ENCODE results near the gene CACNA2D1.
"Not testable (repeated sequence)": the region's sequence is repeated elsewhere in the genome, so short reads cannot be mapped to it uniquely, and the experiment has no call there.

The CACNA2D1 gene

DNA sequence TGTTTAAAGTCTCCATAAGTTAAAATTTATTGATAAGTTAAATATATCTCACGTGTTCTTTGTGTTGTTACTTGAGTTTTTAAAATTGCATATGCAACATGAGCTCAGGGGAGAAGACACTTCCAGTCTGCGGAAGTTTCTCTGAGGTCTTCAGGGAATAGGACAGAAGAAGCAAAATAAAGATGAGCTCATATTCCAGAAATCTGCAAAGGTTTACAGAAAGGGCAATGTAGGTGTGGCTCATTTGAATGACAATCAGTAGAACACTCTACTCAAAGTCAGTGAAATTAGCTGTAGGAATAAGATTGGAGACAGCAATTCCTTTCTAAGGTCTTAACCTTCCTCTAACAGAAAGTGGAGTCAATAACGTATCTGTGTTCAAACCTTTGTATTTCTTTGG is 53.7 kb downstream of the CACNA2D1 start:
- DNase-seq: no peak

DNA sequence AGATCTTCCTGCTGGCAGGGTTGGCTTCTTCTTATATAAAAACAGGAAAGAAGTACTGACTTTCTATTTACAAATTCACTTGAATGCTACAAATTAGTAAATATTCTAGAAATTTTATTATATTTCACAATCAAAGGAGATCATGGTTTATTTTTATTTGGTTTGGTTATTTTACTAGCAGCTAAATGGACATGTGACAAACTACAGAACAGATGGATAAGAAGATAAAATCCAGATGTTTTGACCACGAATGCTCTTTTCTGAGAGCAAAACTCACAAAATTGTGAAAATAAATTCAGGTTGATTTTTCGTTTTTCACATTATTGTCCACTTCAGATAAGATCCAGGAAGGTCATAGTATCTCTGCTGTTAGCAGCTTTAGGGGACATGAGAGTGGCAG is 55.4 kb downstream of the CACNA2D1 start:
- DNase-seq: no peak

DNA sequence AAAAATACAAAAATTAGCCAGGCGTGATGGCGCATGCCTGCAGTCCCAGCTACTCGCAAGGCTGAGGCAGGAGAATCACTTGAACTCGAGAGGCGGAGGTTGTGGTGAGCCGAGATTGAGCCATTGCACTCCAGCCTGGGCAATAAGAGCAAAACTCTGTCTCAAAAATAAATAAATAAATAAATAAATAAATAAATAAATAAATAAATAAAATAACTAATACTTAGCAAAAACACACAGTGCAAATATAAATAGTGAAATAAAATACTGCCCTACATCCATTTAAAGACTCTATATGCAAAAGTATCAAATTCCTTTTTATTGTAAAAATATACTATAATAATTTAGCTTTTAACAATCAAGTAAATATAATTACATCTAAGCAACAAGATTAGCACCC is 57.0 kb downstream of the CACNA2D1 start:
- DNase-seq: not testable (repeated sequence)

DNA sequence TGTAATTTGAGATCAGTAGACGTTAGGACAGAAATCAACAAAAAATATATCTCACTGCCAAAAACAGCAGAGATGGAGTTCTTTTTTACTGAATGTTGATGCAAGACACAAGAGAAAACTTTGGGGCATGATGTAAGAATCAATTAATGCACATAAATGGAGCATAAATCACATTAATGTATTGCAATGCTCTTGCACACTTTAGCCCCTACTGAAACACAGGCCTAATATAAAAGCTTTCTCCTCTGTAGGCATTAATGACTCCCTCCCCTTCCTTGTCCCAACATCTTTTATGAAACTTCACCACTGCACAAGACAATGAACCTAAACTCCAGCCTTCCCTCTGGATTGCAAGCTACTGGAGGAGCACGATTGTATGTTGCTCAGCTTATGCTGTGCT is 58.8 kb downstream of the CACNA2D1 start:
- DNase-seq: no peak

DNA sequence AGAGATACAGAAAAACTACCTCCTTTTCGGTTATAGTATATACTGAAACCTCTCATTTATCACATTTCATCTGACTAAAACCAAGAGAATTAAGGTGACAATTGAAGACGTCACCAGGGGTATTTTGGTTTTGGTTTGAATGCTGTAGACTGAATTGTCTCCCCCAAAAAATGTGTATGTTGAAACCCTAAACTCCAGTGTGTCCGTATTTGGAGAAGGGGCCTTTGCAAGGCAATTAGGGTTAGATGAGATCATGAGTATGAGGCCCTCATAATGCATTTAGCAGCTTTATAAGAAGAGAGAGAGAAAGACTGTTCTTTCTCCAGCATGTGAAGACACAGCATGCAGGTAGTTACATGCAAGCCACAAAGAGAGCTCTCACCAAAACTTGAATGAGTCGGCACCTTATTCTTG is 59.5 kb downstream of the CACNA2D1 start:
- no peak for DNase-seq

DNA sequence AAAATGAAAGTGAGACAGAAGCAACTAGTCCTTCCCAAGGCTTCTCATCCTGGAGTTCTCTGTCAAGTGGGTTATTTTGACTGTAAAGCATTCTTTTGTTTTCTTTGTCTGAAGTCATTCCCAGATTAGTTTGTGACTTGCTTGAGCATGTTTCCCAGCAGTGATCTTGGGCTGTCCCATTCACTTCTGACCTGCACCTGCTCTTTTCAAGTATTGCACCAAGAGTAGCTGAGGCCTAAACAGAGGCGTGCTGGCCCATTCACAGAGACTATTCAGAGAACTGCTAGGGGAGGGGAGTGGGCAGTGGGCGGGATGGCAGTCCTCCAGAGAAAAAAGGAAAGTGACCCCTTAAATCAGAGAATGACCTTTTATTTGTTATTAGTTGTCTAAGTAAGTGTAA is 61.3 kb downstream of the CACNA2D1 start:
- DNase-seq: no peak

DNA sequence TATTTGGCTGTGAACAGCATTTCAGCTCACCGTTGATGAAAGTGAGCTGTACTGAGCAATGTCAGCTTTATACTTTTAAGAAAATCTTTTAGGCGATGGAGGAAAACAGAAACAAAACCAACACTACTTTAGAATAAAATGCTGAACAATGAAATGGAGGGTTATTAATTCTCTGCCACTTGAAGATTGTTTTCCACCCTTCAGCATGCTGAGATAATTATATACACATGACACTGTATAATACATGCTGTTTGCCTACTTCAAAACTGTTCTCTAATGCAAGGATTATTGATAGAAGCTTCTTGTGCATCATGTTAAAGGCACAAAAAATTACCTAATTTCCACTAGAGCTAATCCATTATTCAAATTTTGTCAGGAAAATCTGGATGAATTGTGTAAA is 66.8 kb downstream of the CACNA2D1 start:
- DNase-seq: no peak

DNA sequence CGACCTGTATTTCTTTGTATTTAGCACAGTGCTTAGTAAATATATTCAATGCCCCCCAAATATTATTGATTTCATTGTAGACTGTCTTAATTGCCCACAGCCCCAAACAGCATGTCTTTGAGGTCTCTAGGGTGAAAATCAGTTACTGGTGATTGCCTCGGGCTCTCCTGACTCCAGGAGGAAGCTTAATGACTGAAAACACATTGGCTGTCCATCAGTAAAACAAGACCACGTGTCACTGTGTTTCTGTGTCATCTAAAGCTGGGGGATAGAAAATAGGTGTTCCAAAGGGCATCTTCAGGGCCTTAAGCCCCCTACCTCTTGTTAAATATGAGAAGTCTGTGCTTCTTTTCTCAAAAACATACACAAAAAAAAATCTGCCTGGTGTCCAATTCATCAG is 67.9 kb downstream of the CACNA2D1 start:
- DNase-seq: no peak

DNA sequence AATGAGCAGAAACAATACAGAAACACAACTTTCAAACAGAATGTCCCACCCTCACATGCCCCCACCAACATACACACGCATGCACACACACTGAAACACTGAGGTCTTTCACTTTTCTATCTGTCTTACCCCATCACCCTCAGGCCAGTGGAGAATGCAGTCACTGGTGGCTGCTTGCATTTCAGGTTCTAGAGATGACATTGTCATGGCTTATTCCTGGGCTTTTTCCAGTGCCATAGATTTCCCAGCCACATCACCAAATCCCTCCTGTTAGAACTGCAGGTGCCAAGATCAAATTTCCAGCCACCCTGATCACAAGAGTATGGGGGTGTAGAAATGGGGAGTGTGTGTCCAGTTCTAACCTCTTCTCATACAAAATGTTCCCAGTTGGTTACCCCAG is 68.4 kb downstream of the CACNA2D1 start:
- no peak for DNase-seq

DNA sequence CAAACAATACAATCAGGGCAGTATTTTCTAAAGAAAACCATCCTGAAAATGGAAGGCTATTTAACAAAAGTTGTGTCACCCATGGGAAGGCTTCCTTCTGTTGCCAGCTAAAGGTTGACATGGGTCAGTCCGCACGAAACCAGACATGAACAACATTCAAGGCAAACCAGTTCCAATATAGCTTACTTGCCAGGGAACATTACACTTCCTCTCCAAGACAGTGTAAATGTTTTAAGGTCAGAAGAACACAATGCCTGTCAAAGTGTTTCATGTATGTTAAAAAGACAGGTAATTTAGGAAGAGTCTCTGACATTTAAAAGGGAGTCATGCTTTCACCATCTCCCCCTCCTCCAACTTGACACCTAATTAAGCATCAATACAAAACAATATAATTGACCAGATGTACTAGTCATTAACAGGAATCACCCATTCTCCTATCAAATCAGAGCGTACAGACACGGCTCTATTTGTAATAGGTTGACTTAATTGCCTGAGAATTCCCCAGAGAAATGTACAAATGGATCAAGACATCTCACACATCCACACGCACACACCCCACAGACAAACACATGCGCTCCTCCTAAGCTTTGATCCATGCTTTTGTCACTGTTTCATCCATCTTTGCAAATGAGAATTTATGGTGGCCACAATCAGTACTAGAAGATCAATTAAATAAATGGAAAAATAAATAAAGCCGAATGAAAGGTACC is 69.5 kb downstream of the CACNA2D1 start:
- DNase-seq: no peak

DNA sequence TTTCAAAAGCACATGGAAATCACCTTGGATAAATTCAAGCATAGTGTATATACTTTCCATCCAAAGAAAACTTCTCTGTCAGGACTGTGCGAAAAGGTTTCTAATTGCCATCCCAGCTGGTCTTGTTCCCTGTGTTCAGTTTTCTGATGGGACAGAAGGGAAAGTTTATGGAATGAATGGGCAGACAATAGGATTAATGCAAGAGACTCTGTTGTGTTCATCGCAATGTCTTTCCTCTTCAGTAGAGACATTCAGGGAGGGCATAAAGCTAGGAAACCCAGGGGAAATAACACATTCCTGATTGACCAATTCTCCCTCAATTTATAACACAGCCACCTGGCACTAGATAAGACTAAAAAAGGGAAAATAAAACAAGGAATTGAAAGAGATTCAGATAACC is 78.9 kb downstream of the CACNA2D1 start:
- DNase-seq: no peak

DNA sequence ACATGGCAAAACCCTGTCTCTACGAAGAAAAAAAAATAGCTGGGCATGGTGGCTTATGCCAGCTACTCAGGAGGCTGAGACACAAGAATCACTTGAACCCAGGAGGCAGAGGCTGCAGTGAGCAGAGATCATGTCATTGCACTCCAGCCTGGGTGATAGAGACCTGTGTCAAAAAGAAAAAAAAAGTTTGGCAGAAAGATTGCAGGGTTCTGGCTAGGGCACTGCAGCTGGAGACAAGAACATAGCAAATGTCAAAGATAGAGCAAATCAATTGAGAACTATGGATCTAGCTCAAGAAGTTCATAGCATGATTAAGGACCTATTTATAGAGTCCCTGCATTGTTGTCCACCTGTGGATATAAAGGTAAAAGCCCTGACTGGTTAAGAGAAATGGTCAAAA is 79.5 kb downstream of the CACNA2D1 start:
- DNase-seq: no peak

DNA sequence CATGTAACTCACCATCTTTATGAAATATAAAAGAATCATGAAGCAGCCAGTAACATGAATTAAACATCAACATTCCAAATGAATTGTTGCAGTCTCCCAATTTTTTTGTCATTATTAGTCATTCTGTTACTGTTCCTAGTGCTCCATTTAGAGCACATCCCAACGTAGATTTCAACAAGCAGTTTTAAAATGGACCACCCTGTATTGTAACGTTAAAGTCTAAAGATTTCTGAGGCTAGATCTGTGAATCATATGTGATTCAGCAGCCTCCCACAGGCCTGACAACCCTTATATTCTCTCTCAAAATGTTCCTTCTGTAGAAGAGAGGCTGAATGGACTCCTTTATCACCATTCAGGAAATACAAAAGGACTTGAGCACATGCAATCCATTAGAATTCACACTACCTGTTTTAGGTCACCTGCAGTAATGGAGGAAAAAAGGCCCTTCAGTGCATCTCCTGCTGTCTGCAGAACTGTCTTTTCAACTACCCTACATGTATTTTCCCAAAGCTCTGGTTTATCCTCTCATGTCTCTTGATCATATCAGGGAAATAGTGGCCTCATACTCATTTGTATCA is 81.4 kb downstream of the CACNA2D1 start:
- DNase-seq: no peak

DNA sequence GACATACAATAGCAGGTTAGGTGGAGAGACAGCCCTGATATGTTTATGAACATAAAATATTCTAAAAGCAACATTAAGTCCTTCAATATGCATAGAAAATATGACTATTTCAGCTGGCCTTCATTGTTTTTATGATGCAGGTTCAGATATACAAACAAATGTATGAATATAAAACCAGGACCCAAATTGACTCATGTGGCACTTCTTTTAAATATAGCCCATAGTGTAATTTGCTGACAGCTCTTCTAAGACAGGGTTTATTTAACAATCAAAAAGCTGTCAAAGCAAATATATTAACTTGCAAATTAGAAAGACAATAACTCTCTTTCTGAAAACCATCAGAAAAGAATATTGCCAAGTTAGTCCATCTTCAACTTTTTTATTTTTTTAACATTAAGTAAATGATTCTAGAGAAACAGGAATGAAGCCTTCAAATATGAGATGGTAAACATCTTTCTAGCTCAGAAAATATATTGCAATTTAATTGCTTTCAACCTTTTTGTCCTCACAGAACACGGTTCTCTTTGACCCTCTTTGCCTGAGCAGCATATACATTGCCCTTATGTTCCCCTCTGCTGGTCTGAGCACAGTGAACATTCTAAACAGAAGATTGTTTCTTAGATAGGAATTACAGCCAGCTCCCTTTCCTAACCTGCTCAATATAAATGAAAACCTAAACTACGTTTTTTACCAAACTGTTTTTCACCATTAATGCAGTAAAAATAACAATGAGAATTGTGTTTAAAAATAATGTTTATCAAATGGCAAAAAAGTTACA is 82.8 kb downstream of the CACNA2D1 start:
- DNase-seq: no peak

DNA sequence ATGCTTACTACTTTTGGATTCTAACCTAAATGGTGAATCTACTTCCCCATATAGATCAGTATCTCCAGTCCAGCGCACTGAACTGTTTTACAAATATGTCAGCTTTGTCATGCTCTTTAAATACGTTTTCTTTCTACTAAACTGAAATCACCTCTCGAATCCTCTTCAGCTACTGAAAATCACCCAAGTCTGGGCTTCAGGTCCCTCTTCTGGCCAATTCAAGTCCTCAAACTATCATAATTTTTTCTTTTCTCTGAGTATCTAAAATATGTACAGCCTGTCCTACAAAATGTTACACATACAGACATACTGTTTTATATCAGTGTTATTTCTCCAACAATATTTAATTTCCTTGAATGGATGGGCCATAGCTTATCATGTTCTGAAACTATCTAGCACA is 84.2 kb downstream of the CACNA2D1 start:
- DNase-seq: no peak

DNA sequence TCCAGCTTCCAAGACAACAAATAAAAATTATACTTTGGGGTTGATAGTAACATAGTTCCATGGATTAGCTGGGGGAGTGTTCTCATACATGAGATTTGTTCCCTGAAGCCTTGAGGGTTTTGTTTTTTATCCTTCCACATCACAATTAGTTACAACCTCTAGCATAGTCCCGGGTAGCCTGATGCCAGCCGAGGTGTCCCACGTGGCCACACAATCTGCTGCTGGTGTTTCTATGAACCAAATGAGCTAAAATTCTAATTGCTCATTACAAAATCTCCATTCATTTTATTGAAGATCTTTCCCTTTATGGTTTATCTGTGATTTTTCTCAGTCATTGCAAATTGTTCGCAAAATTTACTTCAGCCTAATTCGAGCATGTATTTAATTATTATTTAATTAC is 84.7 kb downstream of the CACNA2D1 start:
- DNase-seq: no peak

DNA sequence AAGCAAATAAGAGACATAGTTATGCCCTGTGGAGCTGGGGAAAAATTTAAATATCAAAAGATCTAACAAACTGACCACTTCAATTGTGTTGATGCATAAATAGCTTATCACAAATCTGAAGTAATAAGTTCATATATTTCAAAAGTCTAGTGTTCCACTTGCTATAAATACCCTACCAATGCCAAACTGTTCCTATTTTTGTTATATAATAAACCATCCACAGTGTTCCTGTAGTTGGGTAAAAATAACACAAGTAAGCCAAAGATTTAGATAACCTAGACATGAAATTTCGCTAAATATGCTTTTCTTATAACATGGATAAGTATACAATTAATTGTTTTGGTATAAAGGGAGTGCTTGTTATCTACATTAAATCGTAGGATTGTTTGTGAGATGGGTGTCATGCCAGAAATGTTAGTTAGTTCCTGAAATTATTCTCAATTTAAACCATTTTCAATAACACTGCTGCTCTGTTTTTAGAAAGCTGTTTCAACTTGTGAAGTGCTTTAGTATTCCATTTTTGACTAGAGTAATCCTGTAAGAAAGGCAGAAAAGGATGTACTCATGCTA is 85.5 kb downstream of the CACNA2D1 start:
- no peak for DNase-seq

DNA sequence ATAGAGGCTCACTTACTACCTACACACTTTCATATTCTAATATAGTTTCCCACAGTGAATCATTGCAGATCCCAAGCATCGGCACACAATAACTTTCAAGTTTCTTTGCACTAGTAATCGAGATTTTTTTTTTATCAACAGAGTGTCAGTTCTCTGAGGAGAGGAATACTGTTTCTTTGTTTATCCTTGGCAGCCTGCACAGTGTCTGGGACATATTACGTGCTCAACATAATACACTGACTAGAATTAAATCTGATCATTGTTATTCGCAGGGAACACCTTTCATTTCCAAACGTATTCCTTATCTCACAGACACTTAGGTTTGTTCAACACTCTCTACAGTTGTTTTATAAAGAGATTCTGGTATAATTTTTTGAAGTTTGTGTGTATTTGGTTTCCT is 95.3 kb downstream of the CACNA2D1 start:
- DNase-seq: no peak

DNA sequence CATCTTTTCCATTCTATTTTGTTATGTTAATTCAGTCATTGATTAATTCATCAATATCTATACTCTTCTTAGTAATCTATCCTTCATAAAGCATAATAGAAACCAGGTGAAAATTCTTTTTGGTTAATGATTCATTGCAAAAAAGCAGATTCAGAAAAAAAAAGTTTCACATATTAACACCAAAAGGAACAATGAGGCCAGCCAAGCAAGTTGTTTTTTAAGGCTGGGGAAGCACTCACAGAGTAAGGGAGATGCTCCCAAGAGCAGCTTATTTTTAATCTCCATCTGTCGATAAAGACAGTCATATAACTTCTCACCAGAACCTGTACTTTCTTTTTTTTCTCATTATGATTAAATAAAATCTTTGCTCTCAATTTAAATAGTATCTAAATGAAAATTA is 95.8 kb downstream of the CACNA2D1 start:
- DNase-seq: no peak

DNA sequence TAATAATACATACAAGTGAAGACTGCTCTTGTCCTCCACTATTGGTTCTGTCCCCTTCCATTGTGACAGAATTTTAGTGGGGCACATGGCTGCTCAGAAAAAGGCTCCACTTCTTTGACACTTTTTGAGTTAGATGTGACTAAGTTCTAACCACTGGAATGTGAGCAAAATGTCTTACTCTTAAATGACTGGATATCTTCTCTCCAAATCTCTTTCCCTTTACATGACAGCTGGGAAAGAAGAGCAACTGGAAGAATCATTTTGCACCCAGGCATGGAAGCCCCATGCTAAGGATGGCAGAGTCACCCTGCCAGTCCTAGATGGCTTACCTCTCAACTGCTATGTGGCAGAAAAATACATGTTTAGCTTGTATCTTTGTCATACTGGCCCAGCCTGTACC is 97.7 kb downstream of the CACNA2D1 start:
- DNase-seq: no peak

DNA sequence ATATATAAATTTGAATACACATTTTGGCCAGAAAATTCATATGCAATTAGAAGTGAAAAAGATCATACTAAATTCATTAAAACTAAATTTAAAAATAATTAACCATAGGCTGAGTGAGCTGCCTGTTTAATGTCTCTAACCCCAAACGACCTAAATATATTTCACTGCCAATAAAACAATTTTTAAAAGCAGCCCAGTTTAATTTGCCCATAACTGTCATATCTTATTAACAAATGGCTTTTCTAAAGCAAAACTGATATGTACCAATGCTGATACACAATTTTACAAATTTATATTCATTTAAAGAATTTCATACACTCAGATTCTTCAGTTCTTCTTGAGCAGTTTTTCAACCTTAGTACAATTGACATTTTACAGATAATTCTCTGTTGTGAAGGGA is 99.9 kb downstream of the CACNA2D1 start:
- DNase-seq: no peak

DNA sequence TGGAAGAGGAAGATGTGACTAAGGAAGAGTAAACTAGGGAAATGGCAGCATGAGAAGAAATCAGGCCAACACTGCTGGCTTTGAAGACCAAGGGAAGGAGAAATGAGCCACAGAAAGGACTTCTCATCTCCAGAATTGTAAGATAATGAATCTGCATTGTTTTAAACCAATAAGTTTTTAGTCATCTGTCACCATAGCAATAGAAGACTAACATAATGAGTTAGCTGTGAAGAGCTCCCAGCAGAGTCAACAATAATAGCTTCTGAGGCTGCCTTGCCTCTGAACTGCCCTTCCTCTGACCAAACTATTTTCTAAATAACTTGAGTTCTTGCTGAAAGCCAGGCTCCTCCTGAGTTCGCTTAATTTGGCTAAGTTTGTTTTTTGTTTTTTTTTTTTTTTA is 103.6 kb downstream of the CACNA2D1 start:
- no peak for DNase-seq

DNA sequence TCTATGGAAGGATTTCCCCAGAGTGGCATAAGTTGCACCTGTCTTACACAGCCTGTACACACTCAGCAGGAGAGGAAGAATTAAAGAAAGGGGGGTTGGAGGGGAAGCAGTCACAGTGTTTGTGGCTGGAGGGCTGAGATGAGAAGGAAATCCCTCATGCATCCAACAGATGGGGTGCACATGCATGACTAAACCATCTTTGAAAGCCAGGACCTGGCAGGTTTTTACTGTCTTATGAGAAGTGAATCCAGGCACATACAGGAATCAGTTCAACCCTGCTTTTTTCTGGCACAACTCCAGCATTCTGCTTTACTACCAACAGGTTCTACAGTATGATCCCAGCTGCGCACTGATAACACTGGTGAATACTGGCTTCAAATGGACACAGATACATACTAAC is 107.7 kb downstream of the CACNA2D1 start:
- DNase-seq: no peak

DNA sequence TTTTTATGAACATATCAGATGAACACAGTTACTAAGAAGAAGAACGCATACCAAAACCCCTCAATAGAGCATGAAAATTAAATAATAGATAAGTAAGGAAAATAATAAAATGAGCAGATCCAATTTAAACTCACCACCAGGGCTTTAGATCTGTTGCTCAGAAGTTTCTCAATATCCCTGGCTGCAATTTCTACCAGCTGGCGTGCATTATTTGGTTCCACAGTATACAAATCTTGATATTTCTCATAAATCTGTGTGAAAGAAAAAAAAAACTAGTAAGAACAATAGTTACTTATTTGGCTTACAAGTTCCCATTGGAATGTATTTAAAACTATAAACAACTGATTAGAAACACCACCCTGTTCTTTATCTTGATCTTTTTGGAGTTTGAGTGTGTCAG is 108.6 kb downstream of the CACNA2D1 start:
- DNase-seq: no peak
